SKM-1 treated with dmso at 0.1 percent for 144 hours (cell line): Measurements from ENCODE around the gene HNRNPH1.

Source experiments
- DNase-seq: peaks from one replicate; lab custom pipeline; 2025; ENCODE audit not compliant: unreplicated experiment; lab: John Stamatoyannopoulos, UW

HNRNPH1 gene

DNA sequence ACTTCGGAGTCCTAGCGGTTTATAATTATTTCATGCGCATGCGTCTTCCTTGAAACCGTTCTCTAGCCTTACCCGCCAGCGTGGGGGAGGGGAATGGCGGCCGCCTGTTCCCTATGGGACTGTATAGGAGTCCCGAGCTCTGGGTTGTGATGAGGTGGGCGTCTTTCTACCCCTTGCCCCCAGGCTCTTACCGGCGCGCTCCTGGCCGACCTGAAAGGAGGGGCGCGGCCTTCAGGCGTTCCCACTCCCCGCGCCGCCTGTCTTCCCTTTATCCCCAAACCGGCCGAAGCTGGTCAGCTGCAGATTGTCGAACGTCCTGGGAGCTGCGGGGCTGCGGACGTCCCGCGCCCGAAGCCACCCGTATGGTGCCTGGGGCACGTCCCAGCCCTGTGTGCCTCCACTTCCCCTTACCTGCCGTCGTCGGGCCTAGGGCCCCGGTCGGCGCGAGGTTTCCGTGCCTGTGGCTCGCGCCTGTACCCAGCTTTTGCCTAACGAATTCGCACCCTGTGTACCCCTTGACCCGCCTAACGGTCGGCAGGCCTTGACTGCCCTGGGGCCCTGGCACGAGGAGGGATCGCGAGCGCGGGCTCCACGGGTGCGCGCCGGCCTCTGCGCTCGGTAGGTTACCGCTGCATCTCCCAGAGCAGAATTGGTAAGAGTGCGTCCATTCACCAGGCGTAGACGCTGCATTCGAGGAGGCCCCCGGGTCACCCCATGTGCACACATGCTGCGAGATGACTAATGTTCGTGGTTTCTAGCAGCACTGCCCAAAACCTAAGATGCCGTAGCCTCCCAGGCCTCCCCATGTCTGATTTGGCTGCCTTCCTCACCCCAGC lies 653 bp upstream of the HNRNPH1 start:
- no peak for DNase-seq

- no peak for DNase-seq
These were observed 1.8 kb downstream of the HNRNPH1 start for GRCh38 chr5:179621551-179622214.

GRCh38 chr5:179620703-179621350 lies 2.6 kb downstream of the HNRNPH1 start:
- no peak for DNase-seq

DNA sequence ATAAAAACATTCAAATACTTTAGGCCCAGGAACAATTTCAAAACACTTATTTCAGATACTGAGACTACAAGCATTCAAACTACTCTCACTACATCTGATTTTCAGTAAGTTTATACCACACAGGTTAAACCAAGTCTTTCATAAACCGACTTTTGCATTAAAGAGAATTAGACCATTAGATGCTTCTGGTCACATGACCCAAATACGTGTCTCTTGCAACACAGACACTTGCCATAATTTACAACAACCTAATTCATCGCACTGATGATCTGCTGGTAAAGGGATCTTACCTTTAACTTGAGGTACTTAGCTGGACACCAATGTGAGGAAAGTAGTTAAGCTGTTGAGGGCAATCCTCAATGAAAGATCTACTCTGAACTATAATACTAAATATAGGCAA lies 3.2 kb downstream of the HNRNPH1 start:
- DNase-seq, result no peak

GRCh38 chr5:179619776-179620175 lies 3.7 kb downstream of the HNRNPH1 start:
- DNase-seq, result no peak

GRCh38 chr5:179618923-179619554 lies 4.4 kb downstream of the HNRNPH1 start:
- DNase-seq, result no peak

DNA sequence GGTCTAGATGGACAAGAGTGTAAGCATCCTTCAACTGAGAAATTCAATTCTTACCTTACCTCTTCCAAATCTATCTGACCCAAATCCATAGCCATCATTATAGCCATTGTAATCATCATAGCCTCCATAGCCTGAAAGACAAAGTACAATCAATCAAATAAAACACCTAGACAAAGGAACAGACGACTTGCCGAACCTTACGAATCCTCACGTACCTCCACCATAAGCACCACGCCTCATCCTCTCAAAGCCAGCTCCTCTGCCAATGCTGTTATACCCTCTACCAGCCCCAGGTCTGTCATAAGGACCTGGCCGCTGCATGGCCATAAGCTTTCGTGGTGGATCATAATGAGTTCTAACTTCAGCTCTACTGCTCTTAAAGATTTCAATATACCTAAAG lies 5.5 kb downstream of the HNRNPH1 start:
- no peak for DNase-seq

- no peak for DNase-seq
These were observed 7.4 kb downstream of the HNRNPH1 start for GRCh38 chr5:179616002-179616594.

- no peak for DNase-seq
These were observed 8.3 kb downstream of the HNRNPH1 start for GRCh38 chr5:179615203-179615602.

- DNase-seq, result no peak
These were observed 8.7 kb downstream of the HNRNPH1 start for GRCh38 chr5:179614745-179615144.

DNA sequence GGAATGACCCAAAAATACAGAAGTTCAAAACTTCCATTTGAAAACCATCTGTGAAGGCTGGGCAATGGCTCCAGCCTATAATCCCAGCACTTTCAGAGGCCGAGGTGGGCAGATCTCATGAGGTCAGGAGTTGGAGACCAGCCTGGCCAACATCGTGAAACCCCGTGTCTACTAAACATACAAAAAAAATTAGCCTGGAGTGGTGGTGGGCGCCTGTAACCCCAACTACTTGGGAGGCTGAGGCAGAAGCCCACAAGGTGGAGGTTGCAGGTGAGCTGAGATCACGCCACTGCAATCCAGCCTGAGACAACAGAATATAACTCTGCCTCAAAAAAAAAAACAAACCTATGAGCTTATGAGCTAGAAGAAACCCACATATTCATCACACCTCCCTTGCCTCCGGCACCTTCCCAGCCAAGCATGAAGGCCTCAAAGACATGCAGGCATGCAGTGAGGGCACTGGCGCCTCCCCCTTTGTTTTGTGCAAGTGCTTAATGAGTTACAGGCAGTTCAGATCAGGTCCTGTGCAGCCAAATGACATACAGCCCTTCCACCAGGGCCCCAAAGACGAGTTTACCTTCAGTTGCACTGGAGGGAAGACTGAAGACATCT lies 9.9 kb downstream of the HNRNPH1 start:
- no peak for DNase-seq

DNA sequence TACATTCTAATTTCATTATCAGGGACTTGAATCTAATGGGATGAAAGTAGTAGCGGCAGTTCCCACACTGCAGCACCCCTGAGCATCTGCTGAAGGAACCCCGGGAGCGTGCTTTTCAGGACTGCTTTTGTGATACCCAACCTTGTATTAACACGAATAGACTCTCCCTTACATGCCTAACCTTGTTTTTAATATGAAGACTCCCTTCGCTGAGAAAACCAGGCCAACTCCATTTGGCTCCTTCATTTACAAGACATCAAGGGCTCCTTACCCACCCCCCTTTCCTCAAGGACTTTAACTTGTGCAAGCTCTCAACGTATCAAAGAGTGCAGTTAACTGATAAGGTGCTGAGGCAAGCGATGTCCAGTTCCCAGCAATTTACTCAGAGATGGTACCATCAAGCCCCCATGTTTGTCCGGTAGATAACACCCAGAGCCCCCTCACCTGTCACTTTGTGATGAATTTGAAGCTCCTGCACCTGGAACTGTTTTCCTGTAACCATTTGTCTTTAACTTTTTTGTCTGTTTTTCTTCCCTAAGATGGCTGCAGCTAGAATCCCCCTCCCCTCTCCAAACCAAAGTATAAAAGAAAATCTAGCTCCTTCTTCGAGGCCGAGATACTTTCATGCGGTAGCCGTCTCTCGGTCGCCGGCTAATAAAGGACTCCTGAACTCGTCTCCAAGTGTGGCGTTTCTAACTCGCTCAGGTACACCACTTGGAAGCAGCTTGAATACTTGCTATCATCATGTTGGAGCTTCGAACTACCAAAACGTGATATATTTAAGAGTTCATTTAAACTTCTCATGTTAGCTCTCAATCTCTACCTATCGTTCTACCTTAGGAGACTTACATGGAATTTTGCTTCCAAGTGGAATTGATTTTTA lies 10.7 kb downstream of the HNRNPH1 start:
- DNase-seq, result no peak

GRCh38 chr5:179610903-179611265 lies 12.6 kb downstream of the HNRNPH1 start:
- DNase-seq, result no peak

DNA sequence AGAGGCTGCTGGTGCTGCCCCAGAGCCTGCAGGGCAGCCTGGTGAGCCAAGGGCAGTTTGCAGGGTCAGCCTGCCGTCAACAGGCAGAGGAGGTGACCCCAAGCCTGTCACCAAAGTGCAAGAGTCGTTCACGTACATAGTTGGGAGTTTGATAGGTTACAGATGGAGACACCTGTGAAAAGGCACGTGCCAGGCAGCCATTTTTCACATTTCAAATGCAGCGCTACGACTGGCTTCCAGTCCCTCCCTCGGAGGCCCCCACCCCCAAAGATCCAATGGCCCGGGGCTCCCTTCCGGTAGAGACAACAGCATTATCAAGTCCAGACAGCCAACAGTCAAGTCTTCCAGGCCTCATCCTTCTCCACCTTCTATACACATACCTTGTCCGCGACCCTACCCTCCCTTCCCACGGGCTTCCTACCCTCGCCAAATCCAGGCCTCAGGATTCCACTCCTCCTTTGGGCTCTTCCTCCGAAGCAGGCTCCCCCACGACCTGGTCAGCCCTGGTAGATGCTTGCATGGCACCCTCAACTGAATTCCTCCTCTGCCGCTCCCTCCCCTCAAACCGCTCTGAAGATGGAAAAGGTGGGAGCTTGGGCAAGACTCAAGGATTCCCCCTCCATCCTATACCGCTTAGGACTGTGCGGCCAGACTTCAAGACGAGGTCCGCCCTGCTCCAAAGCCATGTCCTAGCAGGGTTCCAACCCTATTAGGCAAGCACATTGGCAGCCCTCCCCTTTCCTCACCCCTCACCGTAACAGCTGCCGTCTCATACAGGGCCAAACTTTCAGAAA lies 13.2 kb downstream of the HNRNPH1 start:
- DNase-seq, result no peak

DNA sequence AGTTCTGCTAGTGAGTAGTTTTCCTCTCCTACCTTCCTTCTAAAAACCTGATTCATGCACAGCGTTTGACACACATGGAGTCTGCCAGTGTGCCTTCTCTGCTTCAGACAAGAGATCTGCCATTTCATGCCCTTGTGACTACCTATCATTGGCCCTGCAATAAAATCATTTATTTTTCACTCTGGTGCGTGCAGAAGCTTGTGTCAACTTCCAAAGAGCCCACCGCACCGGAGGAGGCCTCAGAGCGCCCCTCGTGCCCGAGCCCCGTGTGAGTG lies 13.7 kb downstream of the HNRNPH1 start:
- no peak for DNase-seq

GRCh38 chr5:179608131-179608581 lies 15.3 kb downstream of the HNRNPH1 start:
- no peak for DNase-seq

GRCh38 chr5:179607160-179607931 lies 16.1 kb downstream of the HNRNPH1 start:
- DNase-seq, result no peak

DNA sequence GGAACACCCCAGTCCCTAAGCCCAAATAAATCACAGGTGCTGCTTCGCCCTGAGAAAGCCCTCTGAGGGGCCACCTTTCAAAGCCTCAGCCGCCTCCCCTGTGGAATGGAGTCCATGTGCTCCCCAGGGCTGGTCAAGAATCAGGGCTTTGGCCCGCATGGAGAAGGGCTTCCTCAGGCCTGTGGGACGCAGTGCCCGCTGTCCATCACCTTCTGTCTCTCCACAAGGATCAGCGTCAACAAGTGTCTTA lies 16.6 kb downstream of the HNRNPH1 start:
- no peak for DNase-seq
